ENCODE data around the gene TECR.

Gene TECR

GRCh38 chr19:14595558-14595957 is 66.2 kb downstream of the TECR start:
- H3K27ac ChIP-seq (ENCODE audit: low read length) = no peak overlapping the region
- peaks cover 43% of the 10 kb centered on the region for H3K27me3 ChIP-seq (replicated peaks; ENCODE audit: insufficient read depth, low read length)
- no peaks in the 10 kb centered on the region for H3K9me3 ChIP-seq (replicated peaks; ENCODE audit: insufficient read depth, low read length)
- no peak overlapping the region for H3K4me2 ChIP-seq (ENCODE audit: low read depth, low read length)
- no peak for DNase-seq
- TF ChIP-seq EZH2phosphoT487 (IDR thresholded peaks at IDR 0.05; ENCODE audit: low read length) = no peak
- H3K9ac ChIP-seq (ENCODE audit: low read length) = no peak overlapping the region
- no peak overlapping the region for H2AFZ ChIP-seq (ENCODE audit: low read length)
- H3K4me1 ChIP-seq (ENCODE audit: low read length) = no peaks in the 10 kb centered on the region
- H3K36me3 ChIP-seq (replicated peaks; ENCODE audit: insufficient read depth, low read length) = no peaks in the 10 kb centered on the region
- H4K20me1 ChIP-seq (ENCODE audit: insufficient read depth, low read length) = no peaks in the 10 kb centered on the region
- H3F3A ChIP-seq (ENCODE audit: insufficient read depth, low read length) = no peaks in the 10 kb centered on the region
- no peak overlapping the region for H3K4me3 ChIP-seq (ENCODE audit: low read length)
- no peaks in the 10 kb centered on the region for H3K79me2 ChIP-seq (ENCODE audit: low read length)
- no peaks in the 10 kb centered on the region for H3K9me2 ChIP-seq (replicated peaks; ENCODE audit: insufficient read depth, low read length)

- Histone ChIP-seq H2AFZ (ENCODE audit: low read length) (no peak overlapping the region), H3K4me3 (ENCODE audit: low read length) (no peak overlapping the region), H3K9me2 (replicated peaks; ENCODE audit: insufficient read depth, low read length) (no peaks in the 10 kb centered on the region), H3K9me3 (replicated peaks; ENCODE audit: insufficient read depth, low read length) (no peaks in the 10 kb centered on the region), H3K36me3 (replicated peaks; ENCODE audit: insufficient read depth, low read length) (no peaks in the 10 kb centered on the region), H3K9ac (ENCODE audit: low read length) (no peak overlapping the region), H3K27ac (ENCODE audit: low read length) (no peak overlapping the region), H3K4me2 (ENCODE audit: low read depth, low read length) (no peak overlapping the region), H3K79me2 (ENCODE audit: low read length) (no peaks in the 10 kb centered on the region), H3F3A (ENCODE audit: insufficient read depth, low read length) (no peaks in the 10 kb centered on the region), H3K27me3 (replicated peaks; ENCODE audit: insufficient read depth, low read length) (peaks cover 54% of the 10 kb centered on the region), H4K20me1 (ENCODE audit: insufficient read depth, low read length) (no peaks in the 10 kb centered on the region), H3K4me1 (ENCODE audit: low read length) (no peaks in the 10 kb centered on the region)
- DNase-seq = no peak
- TF ChIP-seq EZH2 (optimal IDR thresholded peaks at IDR 0.05; ENCODE audit: low read depth, low read length) (no peak), EZH2phosphoT487 (IDR thresholded peaks at IDR 0.05; ENCODE audit: low read length) (no peak), CTCF (IDR thresholded peaks at IDR 0.05; ENCODE audit: low read length) (no peak)
These were observed 70.3 kb downstream of the TECR start for GRCh38 chr19:14599548-14600147.

- H3F3A ChIP-seq (ENCODE audit: insufficient read depth, low read length) = no peaks in the 10 kb centered on the region
- H3K4me3 ChIP-seq (ENCODE audit: low read length) = no peak overlapping the region
- no peak overlapping the region for H3K4me2 ChIP-seq (ENCODE audit: low read depth, low read length)
- no peaks in the 10 kb centered on the region for H3K9me2 ChIP-seq (replicated peaks; ENCODE audit: insufficient read depth, low read length)
- DNase-seq = no peak
- no peak overlapping the region for H3K27ac ChIP-seq (ENCODE audit: low read length)
- H3K4me1 ChIP-seq (ENCODE audit: low read length) = no peaks in the 10 kb centered on the region
- no peaks in the 10 kb centered on the region for H3K9me3 ChIP-seq (replicated peaks; ENCODE audit: insufficient read depth, low read length)
- peaks cover 63% of the 10 kb centered on the region for H3K27me3 ChIP-seq (replicated peaks; ENCODE audit: insufficient read depth, low read length)
- no peaks in the 10 kb centered on the region for H4K20me1 ChIP-seq (ENCODE audit: insufficient read depth, low read length)
- no peak overlapping the region for H3K9ac ChIP-seq (ENCODE audit: low read length)
- no peak overlapping the region for H2AFZ ChIP-seq (ENCODE audit: low read length)
- H3K36me3 ChIP-seq (replicated peaks; ENCODE audit: insufficient read depth, low read length) = no peaks in the 10 kb centered on the region
- no peak for TF ChIP-seq CTCF (IDR thresholded peaks at IDR 0.05; ENCODE audit: low read length)
- TF ChIP-seq EZH2 (optimal IDR thresholded peaks at IDR 0.05; ENCODE audit: low read depth, low read length) = no peak
- TF ChIP-seq EZH2phosphoT487 (IDR thresholded peaks at IDR 0.05; ENCODE audit: low read length) = no peak
- no peaks in the 10 kb centered on the region for H3K79me2 ChIP-seq (ENCODE audit: low read length)
These were observed 74.6 kb downstream of the TECR start for GRCh38 chr19:14603990-14604387.

GRCh38 chr19:14606627-14607026 is 77.2 kb downstream of the TECR start:
- DNase-seq = no peak
- Histone ChIP-seq H3K9me2 (replicated peaks; ENCODE audit: insufficient read depth, low read length) (no peaks in the 10 kb centered on the region), H4K20me1 (ENCODE audit: insufficient read depth, low read length) (no peaks in the 10 kb centered on the region), H3K4me3 (ENCODE audit: low read length) (no peak overlapping the region), H3K79me2 (ENCODE audit: low read length) (no peaks in the 10 kb centered on the region), H3K36me3 (replicated peaks; ENCODE audit: insufficient read depth, low read length) (no peaks in the 10 kb centered on the region), H3K4me2 (ENCODE audit: low read depth, low read length) (no peak overlapping the region), H2AFZ (ENCODE audit: low read length) (no peak overlapping the region), H3F3A (ENCODE audit: insufficient read depth, low read length) (no peaks in the 10 kb centered on the region), H3K9ac (ENCODE audit: low read length) (no peak overlapping the region), H3K27me3 (replicated peaks; ENCODE audit: insufficient read depth, low read length) (peaks cover 61% of the 10 kb centered on the region), H3K27ac (ENCODE audit: low read length) (no peak overlapping the region), H3K4me1 (ENCODE audit: low read length) (no peaks in the 10 kb centered on the region), H3K9me3 (replicated peaks; ENCODE audit: insufficient read depth, low read length) (no peaks in the 10 kb centered on the region)
- no peak for TF ChIP-seq EZH2phosphoT487 (IDR thresholded peaks at IDR 0.05; ENCODE audit: low read length)
- TF ChIP-seq CTCF (IDR thresholded peaks at IDR 0.05; ENCODE audit: low read length) = no peak
- no peak for TF ChIP-seq EZH2 (optimal IDR thresholded peaks at IDR 0.05; ENCODE audit: low read depth, low read length)

Measured in MM.1S (cell line).